ENCODE results near the gene LRRK2. TPM values are rescaled to one million over a fixed set of nuclear protein-coding genes. Genes with fewer than 3 reads are reported as not detected.

The LRRK2 gene
- total RNA-seq, 2 experiments from 2014 or later, result 5.9 to 28.4 TPM

- Histone ChIP-seq H2AFZ (ENCODE audit: low read length) (no peak overlapping the region), H4K20me1 (ENCODE audit: insufficient read depth, low read length) (no peaks in the 10 kb centered on the region), H3K79me2 (ENCODE audit: insufficient read depth, low read depth, low read length) (no peaks in the 10 kb centered on the region), H3K9me3 (ENCODE audit: low read length) (no peaks in the 10 kb centered on the region), H3K9me2 (ENCODE audit: insufficient read depth, low read length) (no peaks in the 10 kb centered on the region), H3K4me1 (ENCODE audit: insufficient read depth, low read length, poor library complexity, severe bottlenecking) (no peaks in the 10 kb centered on the region), H3K36me3 (ENCODE audit: insufficient read depth, low read length) (peaks cover 72% of the 10 kb centered on the region), H3K4me3 (ENCODE audit: low read depth, low read length, poor library complexity, severe bottlenecking) (no peak overlapping the region), H3K4me2 (ENCODE audit: low read length) (no peak overlapping the region), H3K27ac (ENCODE audit: low read depth, low read length, poor library complexity, severe bottlenecking) (no peak overlapping the region)
- intact Hi-C loops (cut with micrococcal nuclease; ENCODE audit: unreplicated experiment), result loop anchor here (5.0 kb wide), 1 partner anchor 586 kb away; no protein-coding TSS in a partner anchor
- BruUV-seq (replicated peaks), result no TSS peak
- ChIA-PET POLR2A (interaction anchor here (0.8 to 1.1 kb wide), 3 partner anchors 11 to 290 kb away, joined by 3 to 5 read pairs (median 3); no protein-coding TSS in a partner anchor), CTCF (ENCODE audit: unreplicated experiment) (no interaction called here)
- peak; percentile 28 for DNase-seq (ENCODE audit: low spot score)
- TF ChIP-seq CTCF (conservative IDR thresholded peaks at IDR 0.05; ENCODE audit: low read length) (peak; percentile 76), EZH2phosphoT487 (IDR thresholded peaks at IDR 0.05; ENCODE audit: borderline replicate concordance, low read depth, low read length) (no peak)
Observed at GRCh38 chr12:40336573-40337199, 111.9 kb downstream of the LRRK2 start.

GRCh38 chr12:40338071-40338470, 113.3 kb downstream of the LRRK2 start:
- POLR2A ChIA-PET, result interaction anchor here (0.6 to 1.2 kb wide), 6 partner anchors 9 to 183 kb away, joined by 3 to 7 read pairs (median 4); no protein-coding TSS in a partner anchor
- BruUV-seq (replicated peaks), result no TSS peak
- no peak for TF ChIP-seq EZH2phosphoT487 (IDR thresholded peaks at IDR 0.05; ENCODE audit: borderline replicate concordance, low read depth, low read length)
- TF ChIP-seq CTCF (conservative IDR thresholded peaks at IDR 0.05; ENCODE audit: low read length), result no peak
- H3K36me3 ChIP-seq (ENCODE audit: insufficient read depth, low read length), result peaks cover 64% of the 10 kb centered on the region
- H3K4me1 ChIP-seq (ENCODE audit: insufficient read depth, low read length, poor library complexity, severe bottlenecking), result no peaks in the 10 kb centered on the region
- H2AFZ ChIP-seq (ENCODE audit: low read length), result no peak overlapping the region
- no peak overlapping the region for H3K27ac ChIP-seq (ENCODE audit: low read depth, low read length, poor library complexity, severe bottlenecking)
- CTCF ChIA-PET (ENCODE audit: unreplicated experiment), result interaction anchor here (0.7 kb wide), 1 partner anchor 13 kb away, joined by 3 read pairs; no protein-coding TSS in a partner anchor
- H3K4me2 ChIP-seq (ENCODE audit: low read length), result no peak overlapping the region
- H4K20me1 ChIP-seq (ENCODE audit: insufficient read depth, low read length), result no peaks in the 10 kb centered on the region
- intact Hi-C loops (cut with micrococcal nuclease; ENCODE audit: unreplicated experiment), result loop anchor here (5.0 kb wide), 1 partner anchor 584 kb away; no protein-coding TSS in a partner anchor
- no peak for DNase-seq (ENCODE audit: low spot score)
- H3K4me3 ChIP-seq (ENCODE audit: low read depth, low read length, poor library complexity, severe bottlenecking), result no peak overlapping the region
- H3K79me2 ChIP-seq (ENCODE audit: insufficient read depth, low read depth, low read length), result no peaks in the 10 kb centered on the region
- H3K9me3 ChIP-seq (ENCODE audit: low read length), result no peaks in the 10 kb centered on the region
- H3K9me2 ChIP-seq (ENCODE audit: insufficient read depth, low read length), result no peaks in the 10 kb centered on the region

GRCh38 chr12:40338621-40339020, 113.8 kb downstream of the LRRK2 start:
- intact Hi-C loops (cut with micrococcal nuclease; ENCODE audit: unreplicated experiment), result loop anchor here (5.0 kb wide), 1 partner anchor 584 kb away; no protein-coding TSS in a partner anchor
- DNase-seq (ENCODE audit: low spot score), result no peak
- Histone ChIP-seq H2AFZ (ENCODE audit: low read length) (no peak overlapping the region), H3K79me2 (ENCODE audit: insufficient read depth, low read depth, low read length) (no peaks in the 10 kb centered on the region), H3K4me2 (ENCODE audit: low read length) (no peak overlapping the region), H3K9me2 (ENCODE audit: insufficient read depth, low read length) (no peaks in the 10 kb centered on the region), H3K9me3 (ENCODE audit: low read length) (no peaks in the 10 kb centered on the region), H4K20me1 (ENCODE audit: insufficient read depth, low read length) (no peaks in the 10 kb centered on the region), H3K4me1 (ENCODE audit: insufficient read depth, low read length, poor library complexity, severe bottlenecking) (no peaks in the 10 kb centered on the region), H3K4me3 (ENCODE audit: low read depth, low read length, poor library complexity, severe bottlenecking) (no peak overlapping the region), H3K27ac (ENCODE audit: low read depth, low read length, poor library complexity, severe bottlenecking) (no peak overlapping the region), H3K36me3 (ENCODE audit: insufficient read depth, low read length) (peaks cover 58% of the 10 kb centered on the region)
- ChIA-PET CTCF (ENCODE audit: unreplicated experiment) (no interaction called here), POLR2A (interaction anchor here (0.6 to 1.2 kb wide), 5 partner anchors 9 to 184 kb away, joined by 3 to 7 read pairs (median 4); no protein-coding TSS in a partner anchor)
- TF ChIP-seq CTCF (conservative IDR thresholded peaks at IDR 0.05; ENCODE audit: low read length) (no peak), EZH2phosphoT487 (IDR thresholded peaks at IDR 0.05; ENCODE audit: borderline replicate concordance, low read depth, low read length) (no peak)
- no TSS peak for BruUV-seq (replicated peaks)

All from OCI-LY7 (cell line).